ENCODE data around the gene CHST12.
"Not testable (repeated sequence)": the region's sequence is repeated elsewhere in the genome, so short reads cannot be mapped to it uniquely, and the experiment has no call there.

CHST12 gene

GRCh38 chr7:2435146-2435545, 31.7 kb downstream of the CHST12 start:
- DNase-seq (ENCODE audit: low read depth) = no peak

- DNase-seq (ENCODE audit: low read depth) = no peak
These were observed 33.1 kb downstream of the CHST12 start for GRCh38 chr7:2436341-2437104.

- DNase-seq (ENCODE audit: low read depth) = no peak
These were observed 33.7 kb downstream of the CHST12 start for GRCh38 chr7:2437136-2437535.

GRCh38 chr7:2437537-2438148, 34.2 kb downstream of the CHST12 start:
- no peak for DNase-seq (ENCODE audit: low read depth)

- DNase-seq (ENCODE audit: low read depth) = no peak
These were observed 34.8 kb downstream of the CHST12 start for GRCh38 chr7:2438186-2438585.

GRCh38 chr7:2438775-2439174, 35.4 kb downstream of the CHST12 start:
- no peak for DNase-seq (ENCODE audit: low read depth)

GRCh38 chr7:2440608-2441245, 37.3 kb downstream of the CHST12 start:
- DNase-seq (ENCODE audit: low read depth) = no peak

GRCh38 chr7:2441430-2442058, 38.1 kb downstream of the CHST12 start:
- no peak for DNase-seq (ENCODE audit: low read depth)

- DNase-seq (ENCODE audit: low read depth) = no peak
These were observed 40.1 kb downstream of the CHST12 start for GRCh38 chr7:2443491-2443890.

GRCh38 chr7:2444476-2444875, 41.1 kb downstream of the CHST12 start:
- no peak for DNase-seq (ENCODE audit: low read depth)

- DNase-seq (ENCODE audit: low read depth) = no peak
These were observed 41.6 kb downstream of the CHST12 start for GRCh38 chr7:2445047-2445446.

- no peak for DNase-seq (ENCODE audit: low read depth)
These were observed 42.6 kb downstream of the CHST12 start for GRCh38 chr7:2445898-2446555.

GRCh38 chr7:2446676-2447075, 43.3 kb downstream of the CHST12 start:
- DNase-seq (ENCODE audit: low read depth) = no peak

GRCh38 chr7:2450198-2451107, 47.0 kb downstream of the CHST12 start:
- no peak for DNase-seq (ENCODE audit: low read depth)

- DNase-seq (ENCODE audit: low read depth) = peak; percentile 51
These were observed 48.0 kb downstream of the CHST12 start for GRCh38 chr7:2451171-2452073.

GRCh38 chr7:2452074-2452507, 48.7 kb downstream of the CHST12 start:
- peak; percentile 60 for DNase-seq (ENCODE audit: low read depth)

GRCh38 chr7:2452643-2453270, 49.3 kb downstream of the CHST12 start:
- DNase-seq (ENCODE audit: low read depth) = no peak

GRCh38 chr7:2453849-2454248, 50.4 kb downstream of the CHST12 start:
- not testable (repeated sequence) for DNase-seq (ENCODE audit: low read depth)

- no peak for DNase-seq (ENCODE audit: low read depth)
These were observed 56.3 kb downstream of the CHST12 start for GRCh38 chr7:2459674-2460073.

- DNase-seq (ENCODE audit: low read depth) = no peak
These were observed 56.8 kb downstream of the CHST12 start for GRCh38 chr7:2460188-2460587.

Data from CMK (cell line).